ENCODE data around the gene FAN1. TPM values are rescaled to one million over a fixed set of nuclear protein-coding genes. Genes with fewer than 3 reads are reported as not detected.

FAN1 gene
- total RNA-seq, 2 donors from 2014 or later: 15.9 to 17.8 TPM

GRCh38 chr15:30956216-30957124, 52.8 kb downstream of the FAN1 start:
- ATAC-seq (replicated peaks): no peak
- Mint-ChIP-seq H3K27ac (peak overlapping the region; percentile 10), H3K4me1 (no peaks in the 10 kb centered on the region), H3K4me3 (no peak overlapping the region), H3K27me3 (no peaks in the 10 kb centered on the region), H3K9me3 (no peaks in the 10 kb centered on the region), H3K36me3 (ENCODE audit: low read depth) (peaks cover 98% of the 10 kb centered on the region)

- H3K27ac Mint-ChIP-seq: no peak overlapping the region
- ATAC-seq (replicated peaks): peak; percentile 60
- peaks cover 5% of the 10 kb centered on the region for H3K4me1 Mint-ChIP-seq
- peaks cover 86% of the 10 kb centered on the region for H3K36me3 Mint-ChIP-seq (ENCODE audit: low read depth)
- H3K9me3 Mint-ChIP-seq: no peaks in the 10 kb centered on the region
- no peak overlapping the region for H3K4me3 Mint-ChIP-seq
- no peaks in the 10 kb centered on the region for H3K27me3 Mint-ChIP-seq
These were observed 54.5 kb downstream of the FAN1 start for GRCh38 chr15:30958219-30958618.

- H3K27me3 Mint-ChIP-seq: no peaks in the 10 kb centered on the region
- peaks cover 76% of the 10 kb centered on the region for H3K36me3 Mint-ChIP-seq (ENCODE audit: low read depth)
- no peaks in the 10 kb centered on the region for H3K9me3 Mint-ChIP-seq
- ATAC-seq (replicated peaks): no peak
- no peak overlapping the region for H3K4me3 Mint-ChIP-seq
- H3K27ac Mint-ChIP-seq: peak overlapping the region; percentile 13
- H3K4me1 Mint-ChIP-seq: peaks cover 5% of the 10 kb centered on the region
These were observed 58.4 kb downstream of the FAN1 start for GRCh38 chr15:30962079-30962478.

- Mint-ChIP-seq H3K9me3 (no peaks in the 10 kb centered on the region), H3K27me3 (no peaks in the 10 kb centered on the region), H3K4me1 (peaks cover 5% of the 10 kb centered on the region), H3K4me3 (no peak overlapping the region), H3K27ac (peak overlapping the region; percentile 13), H3K36me3 (ENCODE audit: low read depth) (peaks cover 70% of the 10 kb centered on the region)
- no peak for ATAC-seq (replicated peaks)
These were observed 58.9 kb downstream of the FAN1 start for GRCh38 chr15:30962659-30963058.

GRCh38 chr15:30963681-30964080, 60.0 kb downstream of the FAN1 start:
- no peak overlapping the region for H3K4me3 Mint-ChIP-seq
- ATAC-seq (replicated peaks): no peak
- no peaks in the 10 kb centered on the region for H3K27me3 Mint-ChIP-seq
- H3K9me3 Mint-ChIP-seq: no peaks in the 10 kb centered on the region
- peaks cover 60% of the 10 kb centered on the region for H3K36me3 Mint-ChIP-seq (ENCODE audit: low read depth)
- no peak overlapping the region for H3K27ac Mint-ChIP-seq
- peaks cover 5% of the 10 kb centered on the region for H3K4me1 Mint-ChIP-seq

- ATAC-seq (replicated peaks): no peak
- no peaks in the 10 kb centered on the region for H3K9me3 Mint-ChIP-seq
- no peaks in the 10 kb centered on the region for H3K4me1 Mint-ChIP-seq
- H3K27me3 Mint-ChIP-seq: no peaks in the 10 kb centered on the region
- H3K4me3 Mint-ChIP-seq: no peak overlapping the region
- no peak overlapping the region for H3K27ac Mint-ChIP-seq
- H3K36me3 Mint-ChIP-seq (ENCODE audit: low read depth): peaks cover 68% of the 10 kb centered on the region
These were observed 66.0 kb downstream of the FAN1 start for GRCh38 chr15:30969724-30970123.

GRCh38 chr15:30973379-30973778, 69.7 kb downstream of the FAN1 start:
- H3K9me3 Mint-ChIP-seq: no peaks in the 10 kb centered on the region
- no peak for ATAC-seq (replicated peaks)
- no peak overlapping the region for H3K4me3 Mint-ChIP-seq
- peaks cover 75% of the 10 kb centered on the region for H3K36me3 Mint-ChIP-seq (ENCODE audit: low read depth)
- no peaks in the 10 kb centered on the region for H3K27me3 Mint-ChIP-seq
- no peaks in the 10 kb centered on the region for H3K4me1 Mint-ChIP-seq
- H3K27ac Mint-ChIP-seq: no peak overlapping the region

- peaks cover 4% of the 10 kb centered on the region for H3K4me1 Mint-ChIP-seq
These were observed 70.4 kb downstream of the FAN1 start for GRCh38 chr15:30974112-30974511.

GRCh38 chr15:30978328-30978727, 74.6 kb downstream of the FAN1 start:
- Mint-ChIP-seq H3K27ac (no peak overlapping the region), H3K36me3 (ENCODE audit: low read depth) (peaks cover 79% of the 10 kb centered on the region), H3K27me3 (no peaks in the 10 kb centered on the region), H3K9me3 (no peaks in the 10 kb centered on the region), H3K4me3 (no peak overlapping the region), H3K4me1 (peaks cover 24% of the 10 kb centered on the region)
- no peak for ATAC-seq (replicated peaks)

More at GRCh38 chr15:30974112-30974511, 70.4 kb downstream of the FAN1 start:
- no peak for ATAC-seq (replicated peaks)
- no peak overlapping the region for H3K27ac Mint-ChIP-seq
- no peaks in the 10 kb centered on the region for H3K27me3 Mint-ChIP-seq
- H3K4me3 Mint-ChIP-seq: no peak overlapping the region
- peaks cover 79% of the 10 kb centered on the region for H3K36me3 Mint-ChIP-seq (ENCODE audit: low read depth)
- H3K9me3 Mint-ChIP-seq: no peaks in the 10 kb centered on the region

- Mint-ChIP-seq H3K27me3 (no peaks in the 10 kb centered on the region), H3K27ac (no peak overlapping the region), H3K4me1 (peaks cover 24% of the 10 kb centered on the region), H3K4me3 (no peak overlapping the region), H3K9me3 (no peaks in the 10 kb centered on the region), H3K36me3 (ENCODE audit: low read depth) (peaks cover 68% of the 10 kb centered on the region)
- no peak for ATAC-seq (replicated peaks)
These were observed 75.7 kb downstream of the FAN1 start for GRCh38 chr15:30979457-30979856.

- Mint-ChIP-seq H3K9me3 (no peaks in the 10 kb centered on the region), H3K4me3 (no peak overlapping the region), H3K36me3 (ENCODE audit: low read depth) (peaks cover 62% of the 10 kb centered on the region), H3K27me3 (no peaks in the 10 kb centered on the region), H3K4me1 (peaks cover 35% of the 10 kb centered on the region), H3K27ac (no peak overlapping the region)
- no peak for ATAC-seq (replicated peaks)
These were observed 80.4 kb downstream of the FAN1 start for GRCh38 chr15:30984118-30984517.

GRCh38 chr15:30984542-30984941, 80.8 kb downstream of the FAN1 start:
- ATAC-seq (replicated peaks): no peak
- Mint-ChIP-seq H3K36me3 (ENCODE audit: low read depth) (peaks cover 58% of the 10 kb centered on the region), H3K4me1 (peaks cover 30% of the 10 kb centered on the region), H3K27me3 (no peaks in the 10 kb centered on the region), H3K9me3 (no peaks in the 10 kb centered on the region), H3K4me3 (no peak overlapping the region), H3K27ac (no peak overlapping the region)

GRCh38 chr15:30985081-30985531, 81.4 kb downstream of the FAN1 start:
- Mint-ChIP-seq H3K27ac (peak overlapping the region; percentile 8), H3K4me3 (no peak overlapping the region), H3K4me1 (peaks cover 30% of the 10 kb centered on the region), H3K27me3 (no peaks in the 10 kb centered on the region), H3K36me3 (ENCODE audit: low read depth) (peaks cover 53% of the 10 kb centered on the region), H3K9me3 (no peaks in the 10 kb centered on the region)
- ATAC-seq (replicated peaks): no peak

GRCh38 chr15:30990036-30990435, 86.3 kb downstream of the FAN1 start:
- no peaks in the 10 kb centered on the region for H3K27me3 Mint-ChIP-seq
- ATAC-seq (replicated peaks): no peak
- peaks cover 18% of the 10 kb centered on the region for H3K4me1 Mint-ChIP-seq
- H3K27ac Mint-ChIP-seq: peak overlapping the region; percentile 95
- H3K9me3 Mint-ChIP-seq: no peaks in the 10 kb centered on the region
- peak overlapping the region; percentile 90 for H3K4me3 Mint-ChIP-seq
- peaks cover 18% of the 10 kb centered on the region for H3K36me3 Mint-ChIP-seq (ENCODE audit: low read depth)

Measured in activated T-helper 17 cell treated with anti-CD3 and anti-CD28 coated beads, Interleukin-2, amount 50 U/mL, for 72 hours (primary cell).